GM06990 (cell line): ENCODE results near the gene MATN4.

Experiments
- DNase-seq: peaks from one replicate; pipeline ENCODE4 v3.0.0-alpha.2; 2011; ENCODE audit not compliant: insufficient read length; ENCODE audit errors: extremely low read depth
- H3K27me3 ChIP-seq: replicated peaks from 2 replicates; pipeline ENCODE4 v1.6.0; 2011; ENCODE audit warnings: low read length; ENCODE audit not compliant: control insufficient read depth, insufficient read depth
- H3K36me3 ChIP-seq: 2 replicates; pipeline ENCODE4 v1.5.1; 2011; ENCODE audit warnings: low read length; ENCODE audit not compliant: control insufficient read depth, insufficient read depth
- H3K4me3 ChIP-seq: replicated peaks from 2 replicates; pipeline ENCODE4 v1.5.1; 2011; ENCODE audit warnings: low read depth, mild to moderate bottlenecking, control low read depth, low read length
- CTCF ChIP-seq: IDR thresholded peaks from 2 replicates; pipeline ENCODE4 v1.5.1; 2011; ENCODE audit warnings: low read length, control low read depth, mild to moderate bottlenecking, inconsistent platforms; ENCODE audit not compliant: insufficient read depth, poor library complexity, severe bottlenecking

The MATN4 gene

GRCh38 chr20:45294659-45295058, 13.4 kb downstream of the MATN4 start:
- Histone ChIP-seq H3K27me3 (no peaks in the 10 kb centered on the region), H3K36me3 (no peaks in the 10 kb centered on the region), H3K4me3 (no peak overlapping the region)
- no peak for DNase-seq
- no peak for TF ChIP-seq CTCF

GRCh38 chr20:45294003-45294368, 14.1 kb downstream of the MATN4 start:
- DNase-seq: no peak
- H3K4me3 ChIP-seq: no peak overlapping the region
- no peaks in the 10 kb centered on the region for H3K36me3 ChIP-seq
- TF ChIP-seq CTCF: no peak
- H3K27me3 ChIP-seq: no peaks in the 10 kb centered on the region

GRCh38 chr20:45293041-45294002, 14.8 kb downstream of the MATN4 start:
- peak; percentile 65 for DNase-seq
- Histone ChIP-seq H3K36me3 (no peaks in the 10 kb centered on the region), H3K4me3 (peak overlapping the region; percentile 45), H3K27me3 (no peaks in the 10 kb centered on the region)
- peak; percentile 96 for TF ChIP-seq CTCF

GRCh38 chr20:45292343-45292742, 15.8 kb downstream of the MATN4 start:
- no peak for TF ChIP-seq CTCF
- no peak for DNase-seq
- Histone ChIP-seq H3K36me3 (no peaks in the 10 kb centered on the region), H3K27me3 (no peaks in the 10 kb centered on the region), H3K4me3 (no peak overlapping the region)

GRCh38 chr20:45291526-45291925, 16.6 kb downstream of the MATN4 start:
- no peaks in the 10 kb centered on the region for H3K36me3 ChIP-seq
- no peak for TF ChIP-seq CTCF
- H3K4me3 ChIP-seq: no peak overlapping the region
- no peak for DNase-seq
- no peaks in the 10 kb centered on the region for H3K27me3 ChIP-seq
